K562 (cell line): ENCODE data around the gene ZNF107. TPM values are rescaled to one million over a fixed set of nuclear protein-coding genes. Genes with fewer than 3 reads are reported as not detected.
"Not testable (repeated sequence)": the region's sequence is repeated elsewhere in the genome, so short reads cannot be mapped to it uniquely, and the experiment has no call there.

Experiments used
- ATAC-seq: fragments of 200-7000 bp; cut with Tn5 transposase; 3 replicates; pipeline ENCODE4 v1.9.1; 2020; ENCODE audit warnings: moderate library complexity
- BruUV-seq: library from RNA; stranded (reverse); fragments of 400-500 nt; replicated peaks from 2 replicates; lab custom pipeline; 2021; lab: Mats Ljungman, UMichigan
- CTCF ChIA-PET: fragments of 300-600 bp; formaldehyde crosslinking; extraction: SDS; loops from one replicate; lab custom pipeline; 2021; ENCODE audit warnings: low intra/inter-chr PET ratio; lab: Yijun Ruan, JAX
- POLR2A ChIA-PET: fragments of 300-600, 350-650 bp; sonication (Branson Sonifier 250); formaldehyde crosslinking; extraction: SDS; loops from one replicate; lab custom pipeline; 2021; ENCODE audit warnings: antibody characterized with exemption, inconsistent platforms; lab: Yijun Ruan, JAX
- DNase-seq, 4 experiments: peaks; one replicate each; pipeline versions ENCODE4 v3.0.0 to v3.0.0-alpha.2; 2011 to 2018; ENCODE audit warnings: low spot score in 3 of 4, mixed read lengths in 3 of 4; ENCODE audit errors: extremely low read depth in 1 of 4
- FAIRE-seq: peaks from 2 replicates; lab custom pipeline; 2011; peaks lifted over from hg19 to GRCh38; lab: Jason Lieb, UNC
- H2AFZ ChIP-seq: 2 replicates; pipeline ENCODE4 v1.6.0; 2011; ENCODE audit warnings: low read depth, low read length, control low read depth, inconsistent platforms
- H3K27ac ChIP-seq: fragments of 200-600 bp; 3 replicates; pipeline ENCODE4 v1.8.0; 2011; ENCODE audit warnings: low read depth, mild to moderate bottlenecking, control low read depth, inconsistent platforms, low read length, moderate library complexity, mixed read lengths; ENCODE audit errors: extremely low read depth
- H3K27me3 ChIP-seq, 2 experiments: fragments of 300-600 bp in 1 of 2; 2 replicates in 1 of 2; 3 replicates in 1 of 2; pipeline versions ENCODE4 v1.6.0 to v1.8.0; 2011; ENCODE audit warnings: inconsistent platforms in 2 of 2, low read length in 2 of 2, mild to moderate bottlenecking in 1 of 2, mixed read lengths in 1 of 2, moderate library complexity in 1 of 2; ENCODE audit not compliant: control insufficient read depth in 2 of 2, insufficient read depth in 2 of 2
- H3K36me3 ChIP-seq: fragments of 300-600 bp; 3 replicates; pipeline ENCODE4 v1.8.0; 2011; ENCODE audit warnings: mild to moderate bottlenecking, low read length, inconsistent platforms; ENCODE audit not compliant: control insufficient read depth, insufficient read depth
- H3K4me1 ChIP-seq, 2 experiments: fragments of 200-600 bp in 1 of 2; replicated peaks in 1 of 2; 2 replicates in 1 of 2; 3 replicates in 1 of 2; pipeline versions ENCODE4 v1.5.1 to v1.8.0; 2011; ENCODE audit warnings: inconsistent platforms in 2 of 2, low read length in 2 of 2, mild to moderate bottlenecking in 1 of 2, mixed read lengths in 1 of 2, moderate library complexity in 1 of 2; ENCODE audit not compliant: control insufficient read depth in 2 of 2, insufficient read depth in 2 of 2
- H3K4me2 ChIP-seq: 2 replicates; pipeline ENCODE4 v1.6.1; 2011; ENCODE audit warnings: low read length, control low read depth, inconsistent platforms, mixed read lengths; ENCODE audit not compliant: insufficient read depth
- H3K4me3 ChIP-seq: fragments of 200-600 bp; sonication (generic), shearing (Covaris generic); 2 replicates; pipeline ENCODE4 v1.5.1; 2016; ENCODE audit warnings: control low read depth, inconsistent platforms
- H3K79me2 ChIP-seq: fragments of 200-600 bp; 3 replicates; pipeline ENCODE4 v1.8.0; 2011; ENCODE audit warnings: low read length, inconsistent platforms; ENCODE audit not compliant: control insufficient read depth, insufficient read depth
- H3K9ac ChIP-seq, 2 experiments: 2 replicates each; pipeline versions ENCODE4 v1.6.0 to v1.6.1; 2011; ENCODE audit warnings: low read depth in 2 of 2, low read length in 2 of 2, control low read depth in 1 of 2, inconsistent platforms in 1 of 2, mild to moderate bottlenecking in 1 of 2, mixed read lengths in 1 of 2; ENCODE audit not compliant: insufficient read depth in 1 of 2
- H3K9me1 ChIP-seq: one replicate; pipeline ENCODE4 v1.6.0; 2011; ENCODE audit warnings: inconsistent platforms, mild to moderate bottlenecking, low read length, moderate library complexity; ENCODE audit not compliant: control insufficient read depth, insufficient read depth
- H3K9me3 ChIP-seq: replicated peaks from 2 replicates; pipeline ENCODE4 v1.5.1; 2011; ENCODE audit warnings: low read depth, low read length, inconsistent platforms; ENCODE audit not compliant: control insufficient read depth, insufficient read depth
- H4K20me1 ChIP-seq: replicated peaks from 2 replicates; pipeline ENCODE4 v1.6.1; 2011; ENCODE audit warnings: low read length, inconsistent platforms, mixed read lengths; ENCODE audit not compliant: control insufficient read depth, insufficient read depth
- ATF3 ChIP-seq, 2 experiments: fragments of 450-650 bp in 1 of 2; sonication (generic) in 1 of 2; formaldehyde crosslinking in 1 of 2; IDR thresholded peaks in 1 of 2; conservative IDR thresholded peaks in 1 of 2; 2 replicates each; pipeline versions ENCODE4 v1.6.1 to v1.8.1; 2016 to 2023; ENCODE audit warnings: mild to moderate bottlenecking in 2 of 2, moderate library complexity in 2 of 2, inconsistent platforms in 1 of 2, missing genetic modification reagents in 1 of 2
- C11orf30 ChIP-seq: fragments of 450-650 bp; IDR thresholded peaks from 2 replicates; pipeline ENCODE4 v1.6.1; 2016; ENCODE audit warnings: low read depth, mild to moderate bottlenecking
- CEBPB ChIP-seq: fragments of 450-650 bp; IDR thresholded peaks from 2 replicates; pipeline ENCODE4 v1.6.1; 2016; ENCODE audit warnings: missing genetic modification characterization, missing compliant biosample characterization
- CEBPG ChIP-seq, 3 experiments: fragments of 200-800 bp in 1 of 3; sonication (Bioruptor generic) in 1 of 3; sonication (generic) in 1 of 3; formaldehyde crosslinking in 1 of 3; IDR thresholded peaks in 2 of 3; conservative IDR thresholded peaks in 1 of 3; 2 replicates each; pipeline versions ENCODE4 v1.6.1 to v1.8.0; 2016 to 2022; ENCODE audit warnings: missing compliant biosample characterization in 2 of 3, missing genetic modification characterization in 2 of 3, mild to moderate bottlenecking in 1 of 3, missing genetic modification reagents in 1 of 3
- CHAMP1 ChIP-seq: fragments of 450-650 bp; IDR thresholded peaks from 2 replicates; pipeline ENCODE4 v1.6.1; 2016; ENCODE audit warnings: mild to moderate bottlenecking
- TRIM24 ChIP-seq, 2 experiments: fragments of 450-650 bp; IDR thresholded peaks; 2 replicates each; pipeline ENCODE4 v1.6.1; 2016
- ZNF316 ChIP-seq: fragments of 450-650 bp; IDR thresholded peaks from 2 replicates; pipeline ENCODE4 v1.6.1; 2016
- WGBS: fragments of 100-300 bp; shearing (Covaris generic); methylation state at CpG from one replicate; pipeline ENCODE4 v1.1.6; 2016; ENCODE audit warnings: low coverage, mixed read lengths; ENCODE audit not compliant: insufficient coverage; ENCODE audit errors: missing lambda C conversion rate; 5-methylcytosine and 5-hydroxymethylcytosine counted together
- in situ Hi-C: fragments of 300-500 bp; cut with MboI; formaldehyde crosslinking; loops from 4 replicates; pipeline ENCODE4 v1.15.0; 2018; ENCODE audit warnings: inconsistent platforms, mixed read lengths
- intact Hi-C: fragments of 100-400 bp; cut with micrococcal nuclease; formaldehyde crosslinking; loops from 2 replicates; pipeline ENCODE4 v1.14.2; 2022
- polyA plus RNA-seq, 8 experiments: library from polyadenylated mRNA; depleted of rRNA in 4 of 8; stranded (reverse) in 5 of 8; unstranded in 3 of 8; fragments of >200 nt; fragmentation: Nextera tagmentation in 2 of 8; fragmentation: Illumina TruSeq in 1 of 8; extraction: Ambion mirVana in 2 of 8; extraction: Trizol in 1 of 8; gene quantifications; 2 replicates each; pipeline versions ENCODE4 v1.2.1 to v1.2.3, GENCODE V29; 2011 to 2014; ENCODE audit warnings: inconsistent platforms in 1 of 8, missing spikeins in 1 of 8
- total RNA-seq, 7 experiments: library from RNA; depleted of rRNA in 6 of 7; stranded (reverse); fragments of >200 nt in 6 of 7; fragmentation: Illumina TruSeq in 2 of 7; extraction: Trizol in 2 of 7; gene quantifications; 2 replicates each; pipeline versions ENCODE4 v1.2.1 to v1.2.3, GENCODE V29; 2011 to 2021; ENCODE audit warnings: low replicate concordance in 1 of 7

ZNF107 gene
- total and polyA plus RNA-seq, 9 of the 15 experiments (the other 6 are each of a cell fraction or from before 2014, with no cell fraction given) = 2.4 to 14.2 (median 7.9) TPM

- intact Hi-C loops; H3K9ac ChIP-seq; in situ Hi-C loops; POLR2A ChIA-PET; H3K4me1 ChIP-seq; TF ChIP-seq CEBPG (CRISPR knock-in tag; IDR thresholded peaks at IDR 0.05); ATF3 (CRISPR knock-in tag; conservative IDR thresholded peaks at IDR 0.05): not testable (repeated sequence)
- peak in 1 of 2 experiments; percentile 79; a peak in 2 of 4 replicates for TF ChIP-seq CEBPG (tag; conservative IDR thresholded peaks at IDR 0.05 in 1 of 2, IDR thresholded peaks at IDR 0.05 in 1 of 2)
- TF ChIP-seq C11orf30 = 0 out of 2 replicates have a peak, but pooled peaks have one; percentile 7
- peak; percentile 85 for TF ChIP-seq ATF3 (IDR thresholded peaks at IDR 0.05)
- peak; percentile 45; the same call in 1 of the 2 replicates for TF ChIP-seq CHAMP1
- TF ChIP-seq ZNF316 = 0 out of 2 replicates have a peak, but pooled peaks have one; percentile 9
- peak in 1 of 2 experiments; percentile 43; a peak in 1 of 4 replicates for TF ChIP-seq TRIM24 (IDR thresholded peaks at IDR 0.05)
- TF ChIP-seq CEBPB (tag) = peak; percentile 59; the same call in 1 of the 2 replicates
- TF ChIP-seq, all 486 proteins: peak for 7; not testable (repeated sequence) for 479
- DNase-seq, ATAC-seq, H3K27me3 ChIP-seq, CTCF ChIA-PET, FAIRE-seq, H3K79me2 ChIP-seq, BruUV-seq, H3K9me1 ChIP-seq, H3K27ac ChIP-seq, H2AFZ ChIP-seq, H3K4me3 ChIP-seq, H4K20me1 ChIP-seq, H3K4me2 ChIP-seq: not testable (repeated sequence)
- whole genome bisulfite sequencing = over 99% methylated on average over 12 of the region's 12 CpGs
- Histone ChIP-seq H3K36me3 (peaks cover 17% of the 10 kb centered on the region), H3K9me3 (peaks cover 13% of the 10 kb centered on the region)
These were observed 31.9 kb downstream of the ZNF107 start for GRCh38 chr7:64697863-64698262.
